WTC11 (cell line): ENCODE results near the gene EPB41L4B. TPM values are rescaled to one million over a fixed set of nuclear protein-coding genes. Genes with fewer than 3 reads are reported as not detected.

Source experiments
- ATAC-seq: fragments of 200-7000 bp; cut with Tn5 transposase; 2 replicates; pipeline ENCODE4 v1.10.0; 2021; ENCODE audit warnings: mild to moderate bottlenecking, moderate library complexity
- CTCF ChIA-PET: fragments of 300-600 bp; sonication (Branson Sonifier 250); formaldehyde crosslinking; loops from one replicate; lab custom pipeline; 2021; ENCODE audit warnings: antibody characterized with exemption; lab: Charles Lee
- POLR2A ChIA-PET: fragments of 350-600 bp; sonication (Branson Sonifier 250); formaldehyde crosslinking; loops from one replicate; lab custom pipeline; 2021; ENCODE audit warnings: antibody characterized with exemption; lab: Charles Lee
- DNase-seq: peaks from one replicate; pipeline ENCODE4 v3.0.0; 2021; ENCODE audit warnings: low spot score
- H3K27ac Mint-ChIP-seq: 2 replicates; pipeline ENCODE4 v1.8.0; 2021; ENCODE audit warnings: mixed read lengths
- H3K27me3 Mint-ChIP-seq: 2 replicates; pipeline ENCODE4 v1.8.0; 2021; ENCODE audit warnings: low read depth, mild to moderate bottlenecking, moderate library complexity, mixed read lengths
- H3K36me3 Mint-ChIP-seq: 2 replicates; pipeline ENCODE4 v1.8.0; 2021; ENCODE audit warnings: mixed read lengths
- H3K4me1 Mint-ChIP-seq: 2 replicates; pipeline ENCODE4 v1.8.0; 2022; ENCODE audit warnings: mixed read lengths
- H3K4me3 Mint-ChIP-seq: 2 replicates; pipeline ENCODE4 v1.8.0; 2021; ENCODE audit warnings: mild to moderate bottlenecking, moderate library complexity, mixed read lengths
- H3K9me3 Mint-ChIP-seq: 2 replicates; pipeline ENCODE4 v1.8.0; 2021; ENCODE audit warnings: mixed read lengths
- AFF4 ChIP-seq: sonication (generic); formaldehyde crosslinking; IDR thresholded peaks from 2 replicates; pipeline ENCODE4 v1.8.1; 2023; ENCODE audit warnings: mild to moderate bottlenecking, missing genetic modification reagents, borderline replicate concordance
- ATF2 ChIP-seq: sonication (generic); formaldehyde crosslinking; IDR thresholded peaks from 2 replicates; pipeline ENCODE4 v1.8.1; 2022; ENCODE audit warnings: low read depth, missing genetic modification reagents, borderline replicate concordance
- CREM ChIP-seq: sonication (generic); formaldehyde crosslinking; IDR thresholded peaks from 2 replicates; pipeline ENCODE4 v1.8.1; 2022; ENCODE audit warnings: mild to moderate bottlenecking, missing genetic modification reagents, moderate library complexity
- HMGXB4 ChIP-seq: sonication (generic); formaldehyde crosslinking; IDR thresholded peaks from 2 replicates; pipeline ENCODE4 v1.8.1; 2023; ENCODE audit warnings: mild to moderate bottlenecking, moderate library complexity, missing genetic modification reagents
- IRF2 ChIP-seq: sonication (generic); formaldehyde crosslinking; IDR thresholded peaks from 2 replicates; pipeline ENCODE4 v1.8.0; 2022; ENCODE audit warnings: low read depth, missing genetic modification reagents, borderline replicate concordance
- MLX ChIP-seq: sonication (generic); formaldehyde crosslinking; IDR thresholded peaks from 2 replicates; pipeline ENCODE4 v1.8.1; 2023; ENCODE audit warnings: mild to moderate bottlenecking, missing genetic modification reagents, moderate library complexity
- RELA ChIP-seq: sonication (generic); formaldehyde crosslinking; IDR thresholded peaks from 2 replicates; pipeline ENCODE4 v1.8.1; 2022; ENCODE audit warnings: missing genetic modification reagents, mild to moderate bottlenecking, borderline replicate concordance
- RORB ChIP-seq: fragments of 250-450 bp; sonication (Bioruptor Pico); IDR thresholded peaks from 2 replicates; pipeline ENCODE4 v1.9.0; 2021; ENCODE audit warnings: mild to moderate bottlenecking
- SMAD4 ChIP-seq: sonication (generic); formaldehyde crosslinking; IDR thresholded peaks from 2 replicates; pipeline ENCODE4 v1.8.0; 2022; ENCODE audit warnings: mild to moderate bottlenecking, missing genetic modification reagents
- TEAD1 ChIP-seq: sonication (generic); formaldehyde crosslinking; IDR thresholded peaks from 2 replicates; pipeline ENCODE4 v1.8.0; 2022; ENCODE audit warnings: mild to moderate bottlenecking, missing genetic modification reagents
- USF1 ChIP-seq: sonication (generic); formaldehyde crosslinking; IDR thresholded peaks from 2 replicates; pipeline ENCODE4 v1.8.0; 2022; ENCODE audit warnings: mild to moderate bottlenecking, missing genetic modification reagents
- USF2 ChIP-seq: sonication (generic); formaldehyde crosslinking; IDR thresholded peaks from 2 replicates; pipeline ENCODE4 v1.8.1; 2023; ENCODE audit warnings: mild to moderate bottlenecking, missing genetic modification reagents, moderate library complexity
- ZBTB21 ChIP-seq: sonication (generic); formaldehyde crosslinking; IDR thresholded peaks from 2 replicates; pipeline ENCODE4 v1.8.1; 2023; ENCODE audit warnings: mild to moderate bottlenecking, missing genetic modification reagents, borderline replicate concordance
- ZMAT4 ChIP-seq: fragments of 250-450 bp; sonication (Bioruptor Pico); IDR thresholded peaks from 2 replicates; pipeline ENCODE4 v1.9.0; 2021; ENCODE audit warnings: mild to moderate bottlenecking
- ZNF281 ChIP-seq: sonication (generic); formaldehyde crosslinking; IDR thresholded peaks from 2 replicates; pipeline ENCODE4 v1.8.0; 2023; ENCODE audit warnings: mild to moderate bottlenecking, missing genetic modification reagents
- total RNA-seq: library from RNA; stranded (reverse); gene quantifications from 3 replicates; pipeline ENCODE4 v1.2.3, GENCODE V29; 2021

EPB41L4B gene
- total RNA-seq, 1 experiment from 2014 or later, result 20.0 TPM

GRCh38 chr9:109289186-109289585 is 31.7 kb downstream of the EPB41L4B start (continued):
- TF ChIP-seq AFF4 (no peak), SMAD4 (CRISPR knock-in tag) (no peak), ZNF281 (CRISPR knock-in tag) (no peak), ZBTB21 (CRISPR knock-in tag) (no peak), TEAD1 (no peak), IRF2 (CRISPR knock-in tag) (no peak), ZMAT4 (CRISPR knock-in tag) (no peak)

GRCh38 chr9:109286981-109287380 is 33.9 kb downstream of the EPB41L4B start:
- Mint-ChIP-seq H3K27ac (no peak overlapping the region), H3K27me3 (no peaks in the 10 kb centered on the region), H3K4me3 (no peak overlapping the region), H3K9me3 (no peaks in the 10 kb centered on the region), H3K36me3 (no peaks in the 10 kb centered on the region), H3K4me1 (peaks cover 33% of the 10 kb centered on the region)
- ChIA-PET POLR2A (no interaction called here), CTCF (no interaction called here)
- DNase-seq (no peak), ATAC-seq (no peak)
- TF ChIP-seq ATF2 (CRISPR knock-in tag) (no peak), ZBTB21 (CRISPR knock-in tag) (no peak), USF1 (no peak), SMAD4 (CRISPR knock-in tag) (no peak), MLX (no peak), CREM (no peak)

GRCh38 chr9:109286571-109286977 is 34.3 kb downstream of the EPB41L4B start:
- ATAC-seq, result no peak
- Mint-ChIP-seq H3K9me3 (no peaks in the 10 kb centered on the region), H3K4me1 (peaks cover 33% of the 10 kb centered on the region), H3K27me3 (no peaks in the 10 kb centered on the region), H3K36me3 (no peaks in the 10 kb centered on the region)
- CTCF ChIA-PET, result no interaction called here
- DNase-seq, result no peak
- TF ChIP-seq HMGXB4 (CRISPR knock-in tag), result no peak
- no peak for TF ChIP-seq USF1
- no peak for TF ChIP-seq RELA (CRISPR knock-in tag)
- no peak for TF ChIP-seq RORB (CRISPR knock-in tag)
- TF ChIP-seq IRF2 (CRISPR knock-in tag), result no peak
- no peak for TF ChIP-seq USF2 (CRISPR knock-in tag)
- TF ChIP-seq, all 79 proteins: peak for 0
- Mint-ChIP-seq H3K27ac (no peak overlapping the region), H3K4me3 (no peak overlapping the region)
- POLR2A ChIA-PET, result no interaction called here
